ENCODE results near the gene NTN3.
"Not testable (repeated sequence)": the region's sequence is repeated elsewhere in the genome, so short reads cannot be mapped to it uniquely, and the experiment has no call there.

The NTN3 gene

DNA sequence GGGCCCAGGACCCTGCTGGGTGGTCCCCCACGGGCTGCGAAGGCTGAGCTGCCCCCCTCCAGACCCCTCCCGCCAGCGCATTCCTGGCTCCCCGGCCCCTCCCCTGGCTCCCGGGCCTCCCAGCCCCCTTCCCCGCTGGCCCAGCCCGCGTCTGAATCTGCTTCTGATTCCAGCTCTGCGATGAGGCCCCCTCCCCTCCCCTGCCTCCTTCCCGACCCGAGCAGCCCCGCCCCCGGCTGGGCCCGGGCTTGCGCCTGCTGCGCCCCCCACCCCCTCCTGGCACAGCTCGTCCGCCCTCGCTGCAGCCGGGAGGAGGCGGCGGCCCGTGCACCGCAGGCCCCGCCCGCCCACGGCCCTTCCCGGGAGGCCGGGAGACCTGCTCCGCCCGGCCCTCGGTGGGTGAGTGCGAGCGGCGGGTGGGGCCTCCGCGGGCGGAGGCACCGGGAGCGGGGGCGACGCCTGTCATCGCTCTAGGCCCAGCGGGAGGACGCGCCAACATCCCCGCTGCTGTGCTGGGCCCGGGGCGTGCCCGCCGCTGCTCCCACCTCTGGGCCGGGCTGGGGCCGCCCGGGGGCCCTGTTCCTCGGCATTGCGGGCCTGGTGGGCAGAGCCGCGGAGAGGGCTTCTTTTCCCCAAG, at the start of gene NTN3:
NTN3 (plus strand) TSS at position 282 of the 637 bp plus-strand sequence. CDS start 405 bp downstream, outside the sequence.
- DNase-seq = peak; percentile 61

DNA sequence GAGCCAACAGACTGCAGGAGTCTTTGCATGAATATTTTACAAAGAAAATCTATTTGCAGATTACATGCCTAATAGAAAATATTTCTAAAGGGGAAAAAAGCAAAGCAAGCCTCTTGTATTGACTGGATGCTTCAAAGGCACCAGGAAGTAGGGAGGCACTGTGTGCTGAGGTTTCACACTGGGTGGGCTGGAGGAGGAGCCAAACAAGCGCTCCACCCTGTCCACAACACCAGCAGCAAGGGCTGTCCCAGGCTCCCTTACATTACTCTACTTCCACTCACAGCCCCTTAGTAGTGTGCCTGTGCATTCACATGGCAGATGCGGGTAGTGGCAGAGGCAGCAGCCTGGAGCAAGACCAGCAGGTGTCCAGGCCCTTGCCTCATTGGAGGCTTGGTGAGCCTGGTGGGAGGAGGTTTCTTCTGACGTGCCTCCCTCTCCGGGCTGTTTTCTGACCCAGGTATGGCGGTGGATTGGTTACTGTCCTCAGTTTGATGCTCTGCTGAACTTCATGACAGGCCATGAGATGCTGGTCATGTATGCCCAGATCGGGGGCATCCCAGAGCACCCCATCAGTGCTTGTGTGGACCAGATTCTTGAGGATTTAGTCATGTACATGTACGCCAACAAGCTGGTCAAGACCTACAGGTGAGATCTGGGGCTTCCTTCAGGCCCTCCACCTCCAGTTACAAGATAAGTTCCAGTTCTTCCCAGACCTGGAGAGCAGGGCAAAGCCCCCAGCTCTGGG, 48.8 kb upstream of the NTN3 start:
- no peak for DNase-seq

DNA sequence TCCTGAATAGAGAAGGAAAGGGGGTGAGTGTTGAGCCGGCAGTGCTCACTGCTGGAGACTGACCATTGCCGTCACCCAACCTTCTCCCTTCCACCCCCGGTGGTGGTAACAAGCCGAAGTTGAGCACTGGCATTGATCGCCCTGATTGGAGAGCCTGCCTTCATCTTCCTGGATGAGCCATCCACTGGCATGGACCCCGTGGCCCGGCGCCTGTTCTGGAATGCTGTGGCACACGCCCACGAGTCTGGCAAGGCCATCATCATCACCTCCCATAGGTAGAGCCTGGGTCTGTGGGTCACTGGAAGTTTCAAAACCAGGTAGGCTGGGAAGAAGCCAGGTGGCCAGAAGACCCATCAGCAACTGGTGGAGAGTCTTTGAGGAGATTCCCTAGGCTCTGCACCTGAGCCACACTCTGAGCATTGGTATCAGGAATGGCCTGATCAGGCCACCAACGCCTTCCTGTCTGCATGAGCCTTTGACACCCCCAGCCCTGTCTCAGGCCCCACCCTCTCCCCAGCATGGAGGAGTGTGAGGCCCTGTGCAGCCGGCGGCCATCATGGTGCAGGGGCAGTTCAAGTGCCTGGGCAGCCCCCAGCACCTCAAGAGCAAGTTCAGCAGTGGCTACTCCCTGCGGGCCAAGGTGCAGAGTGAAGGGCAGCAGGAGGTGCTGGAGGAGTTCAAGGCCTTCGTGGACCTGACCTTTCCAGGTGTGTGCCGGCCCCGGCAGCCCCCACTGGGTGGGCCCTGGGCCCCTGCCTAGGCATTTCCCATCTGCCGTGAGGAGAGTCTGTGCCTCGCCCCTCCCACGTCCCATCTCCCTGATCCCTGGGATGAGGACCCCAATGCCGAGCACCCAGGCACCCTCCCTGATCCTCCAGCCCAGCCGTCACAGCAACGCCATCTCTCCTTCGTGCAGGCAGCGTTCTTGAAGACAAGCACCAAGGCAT, 46.8 kb upstream of the NTN3 start:
- no peak for DNase-seq

DNA sequence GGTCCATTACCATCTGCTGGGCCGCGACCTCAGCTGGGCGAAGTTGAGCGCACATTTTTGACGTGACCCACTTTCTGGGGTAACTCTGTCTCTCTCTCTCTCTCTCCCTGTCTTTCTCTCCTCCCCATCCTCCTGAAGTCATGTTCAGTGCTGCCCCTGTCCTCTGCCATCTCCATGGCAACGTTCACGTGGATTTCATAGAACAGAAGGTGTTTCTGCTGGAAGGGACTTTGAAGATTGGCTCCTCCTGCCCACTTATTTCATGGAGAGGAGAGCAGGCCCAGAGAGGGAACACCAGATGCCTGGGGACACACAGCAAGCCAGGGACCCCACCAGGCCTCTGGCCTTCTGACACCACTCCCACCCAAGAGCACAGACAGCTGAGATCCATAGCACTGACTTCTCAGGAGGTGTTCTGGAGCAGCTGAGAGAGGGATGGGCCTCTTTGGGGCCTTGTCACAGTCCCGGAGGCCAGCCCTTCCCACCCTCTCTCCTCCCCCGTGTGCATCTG, 46.0 kb upstream of the NTN3 start:
- no peak for DNase-seq

DNA sequence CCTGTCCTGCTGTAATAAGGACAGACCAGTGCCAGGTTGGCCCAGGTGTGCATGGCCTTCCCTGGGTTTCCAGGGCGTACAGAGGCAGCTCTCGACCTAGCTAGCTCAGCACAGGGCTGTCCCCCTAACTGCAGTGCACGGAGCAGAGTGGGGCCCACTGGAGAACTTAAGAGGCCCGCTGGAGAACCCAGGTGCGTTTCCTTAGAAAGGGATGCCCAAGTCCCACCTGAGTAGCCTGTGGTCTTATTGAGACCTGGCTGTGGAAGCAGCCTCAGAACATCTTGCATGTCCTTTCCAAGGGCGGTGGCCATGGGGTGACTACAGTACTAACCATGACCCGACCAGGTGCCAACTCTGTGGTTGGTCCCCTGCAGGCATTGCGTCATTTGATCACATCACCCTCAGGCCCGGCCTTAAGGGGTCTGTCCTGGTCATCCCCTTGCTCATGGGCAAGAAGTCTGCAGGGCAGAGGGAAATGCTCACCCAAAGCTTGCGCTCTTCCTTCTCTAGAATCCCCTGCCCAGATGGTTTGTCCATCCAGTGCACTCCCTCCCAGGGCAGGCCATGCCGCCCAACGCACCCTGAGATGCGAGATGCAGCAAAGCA, 45.2 kb upstream of the NTN3 start:
- DNase-seq = no peak

DNA sequence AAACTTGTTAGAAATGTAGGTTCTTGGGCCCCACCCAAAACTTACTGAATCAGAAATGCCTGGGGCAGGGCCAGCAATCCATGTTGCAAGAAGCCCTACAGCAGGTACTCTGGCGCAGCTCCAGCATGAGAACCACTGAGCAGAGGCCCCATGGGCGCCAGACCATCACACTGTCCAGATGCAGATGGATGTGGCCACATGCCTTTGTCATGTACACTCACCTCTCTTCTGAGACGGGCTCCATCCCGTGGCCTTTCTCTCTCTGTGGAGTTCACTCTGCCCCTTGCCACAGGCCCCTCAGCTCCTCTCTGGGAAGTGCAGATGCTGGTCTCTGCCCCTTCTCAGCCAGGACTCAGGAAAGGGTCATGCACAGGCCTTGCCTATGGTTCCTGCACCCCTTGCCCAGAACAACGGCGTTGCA, 44.1 kb upstream of the NTN3 start:
- DNase-seq = no peak

DNA sequence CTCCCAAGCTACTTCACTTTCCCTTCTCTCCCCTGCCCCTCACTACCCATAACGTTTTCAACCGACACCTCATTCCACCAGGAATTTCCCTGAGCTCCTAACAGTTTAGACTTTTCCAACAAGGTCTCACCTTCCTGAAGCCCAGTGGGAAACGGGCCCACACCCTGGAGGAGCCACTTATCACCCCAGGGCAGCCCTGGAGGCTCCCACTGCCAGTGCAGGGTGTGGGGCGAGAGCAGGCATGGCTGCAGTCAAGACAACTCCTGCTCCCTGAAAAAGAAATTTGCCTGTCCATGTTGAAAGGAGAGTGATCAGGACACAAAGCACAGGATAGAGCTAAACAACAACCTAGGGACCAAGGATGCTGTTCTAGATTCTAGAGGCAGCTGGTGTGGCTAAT, 43.6 kb upstream of the NTN3 start:
- no peak for DNase-seq

DNA sequence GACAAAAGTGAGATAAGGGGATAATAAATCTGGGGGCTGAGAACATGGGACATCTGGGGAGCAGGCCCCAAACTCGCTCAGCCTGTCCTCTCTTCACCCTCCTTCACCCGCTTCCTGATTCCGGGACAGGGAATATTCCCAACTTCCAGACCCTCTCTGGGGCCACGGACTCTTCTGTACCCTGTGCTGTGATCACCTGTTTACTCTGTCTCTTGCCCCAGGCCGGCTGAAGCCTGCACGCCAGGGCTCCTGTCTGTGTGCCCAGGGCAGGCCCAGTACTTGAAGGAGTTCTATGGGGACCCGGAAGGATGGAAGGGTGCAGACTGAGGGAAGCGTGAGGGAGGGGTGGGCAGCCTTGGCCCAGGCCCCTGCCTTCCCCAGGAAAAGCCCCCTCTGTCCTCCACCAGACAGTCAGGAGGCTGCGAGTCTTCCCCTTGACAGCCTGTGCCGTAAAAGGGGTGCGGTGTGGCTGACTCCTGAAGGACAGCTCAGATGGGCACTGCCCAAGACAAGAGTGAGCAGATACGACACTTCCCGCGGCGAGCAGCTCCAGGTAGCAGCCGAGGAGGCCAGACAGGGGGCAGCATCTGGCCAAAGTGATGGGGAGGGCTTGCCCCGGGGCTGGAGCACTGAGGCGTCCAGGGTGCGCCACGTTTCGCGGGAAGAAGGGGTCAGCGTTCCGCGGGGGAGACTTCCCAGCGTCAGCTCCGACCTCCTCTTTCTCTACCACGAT, 42.9 kb upstream of the NTN3 start:
- DNase-seq = peak; percentile 50

DNA sequence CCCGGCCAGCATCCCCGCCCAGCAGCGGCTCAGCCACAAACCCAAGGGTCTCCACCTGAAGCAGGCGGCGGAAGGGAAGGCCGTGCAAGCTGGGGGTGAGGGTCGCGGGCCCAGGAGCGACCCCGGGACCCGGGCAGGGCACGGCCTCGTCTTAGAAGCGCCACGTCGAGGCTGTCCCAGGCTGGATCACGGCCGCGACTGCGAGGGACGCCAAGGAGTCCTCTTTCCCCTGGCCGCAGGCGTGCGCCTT, 42.4 kb upstream of the NTN3 start:
- no peak for DNase-seq

DNA sequence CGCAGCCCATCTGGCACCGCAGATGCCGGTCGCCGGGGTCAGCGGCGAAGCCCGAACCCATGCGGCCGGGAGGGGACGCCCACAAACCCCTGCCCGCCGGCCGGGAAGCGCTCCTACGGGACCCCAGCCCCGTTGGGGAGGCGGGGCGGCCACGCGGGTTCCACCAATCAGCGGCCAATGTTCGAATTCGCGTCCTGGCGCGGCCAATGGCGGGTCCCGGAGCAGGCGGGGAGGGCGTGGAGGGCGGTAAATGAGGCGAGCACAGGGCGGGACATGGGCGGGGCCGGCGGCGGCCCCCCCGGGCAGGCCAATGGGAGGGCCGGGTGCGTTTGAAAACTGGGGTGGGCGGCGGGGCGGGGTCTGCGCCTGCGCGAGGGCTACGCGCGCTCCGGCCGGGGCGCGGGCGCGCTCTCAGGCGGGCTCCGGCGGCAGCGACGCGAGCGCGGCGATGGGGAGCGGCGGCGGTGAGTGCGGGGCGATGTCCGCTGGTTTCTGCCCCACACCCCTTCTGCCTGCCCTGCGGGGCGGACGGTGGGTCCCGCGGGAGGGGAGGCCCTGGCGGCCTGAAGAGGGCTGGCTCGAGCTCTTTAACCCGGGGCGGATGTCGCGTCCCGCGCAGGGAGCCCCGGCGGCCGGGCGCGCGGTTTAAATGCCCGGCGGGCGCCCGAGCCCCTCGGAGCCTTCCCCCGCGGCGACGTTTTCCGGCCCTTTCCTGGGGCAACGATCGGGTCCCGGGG, 41.9 kb upstream of the NTN3 start, which contains the start of gene CCNF:
CCNF (plus strand) TSS at position 414 of the 737 bp plus-strand sequence; CDS start at position 449, 35 bp downstream.
- peak; percentile 96 for DNase-seq

DNA sequence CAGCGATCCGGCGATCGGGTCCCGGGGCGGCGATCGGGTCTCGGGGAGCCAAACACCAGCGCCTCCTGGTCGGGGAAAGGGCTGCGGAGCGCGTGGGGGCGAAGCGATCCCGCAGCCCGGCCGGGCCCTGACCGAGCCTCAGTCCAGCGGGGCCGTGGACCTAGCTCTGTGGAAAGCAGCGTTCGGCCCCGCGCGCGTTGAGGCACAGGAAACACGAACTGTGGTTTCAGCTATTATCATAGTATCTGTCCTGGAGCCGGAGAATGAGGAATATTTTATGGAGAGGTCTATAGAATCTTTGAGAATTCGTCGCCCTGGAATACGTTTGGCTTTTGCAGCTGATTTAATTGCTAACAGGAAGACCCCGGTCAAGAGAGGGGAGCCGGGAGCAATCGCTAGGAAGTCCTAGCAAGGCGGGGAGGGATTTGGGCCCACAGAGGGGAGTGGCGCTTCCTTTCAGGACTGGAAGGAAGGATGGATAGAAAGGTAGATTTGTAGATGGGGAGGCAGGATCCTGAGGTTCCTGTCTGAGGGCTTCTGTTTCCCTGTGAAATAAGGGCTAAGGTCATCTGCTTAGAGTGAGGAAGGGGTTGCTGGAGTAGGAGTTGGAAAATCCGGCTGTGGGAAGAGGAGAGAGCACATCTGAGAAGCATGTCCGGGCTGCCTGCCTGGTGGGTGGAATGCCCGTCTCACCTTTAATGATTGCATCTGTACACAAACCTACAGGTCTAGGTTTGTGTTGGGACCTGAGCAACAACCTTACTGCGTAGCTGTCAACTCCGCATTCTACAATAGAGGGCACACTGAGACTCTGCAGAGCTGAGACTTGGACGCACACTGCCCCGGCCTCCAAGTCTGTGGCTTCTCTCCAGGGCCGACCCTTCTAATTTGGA, 41.1 kb upstream of the NTN3 start:
- peak; percentile 76 for DNase-seq

DNA sequence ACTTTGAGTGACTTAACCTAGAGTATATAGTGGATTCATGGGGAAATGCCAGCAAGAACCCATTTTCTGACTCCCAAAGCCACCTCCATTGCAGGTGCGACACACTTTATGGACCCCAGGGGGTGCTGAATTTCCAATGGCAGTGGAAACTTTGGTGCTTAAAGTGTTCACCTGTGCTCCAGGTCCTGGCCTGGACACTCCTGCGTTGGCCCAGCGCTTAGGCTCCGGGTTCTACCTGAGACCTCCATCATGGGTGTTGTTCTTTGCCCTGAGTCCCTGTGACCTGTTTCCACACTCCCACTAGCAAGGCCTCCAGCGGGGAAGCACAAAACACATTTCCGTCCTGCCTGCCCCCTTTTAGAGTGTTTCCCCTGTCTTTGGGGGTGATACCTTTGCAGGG, 38.8 kb upstream of the NTN3 start:
- no peak for DNase-seq

DNA sequence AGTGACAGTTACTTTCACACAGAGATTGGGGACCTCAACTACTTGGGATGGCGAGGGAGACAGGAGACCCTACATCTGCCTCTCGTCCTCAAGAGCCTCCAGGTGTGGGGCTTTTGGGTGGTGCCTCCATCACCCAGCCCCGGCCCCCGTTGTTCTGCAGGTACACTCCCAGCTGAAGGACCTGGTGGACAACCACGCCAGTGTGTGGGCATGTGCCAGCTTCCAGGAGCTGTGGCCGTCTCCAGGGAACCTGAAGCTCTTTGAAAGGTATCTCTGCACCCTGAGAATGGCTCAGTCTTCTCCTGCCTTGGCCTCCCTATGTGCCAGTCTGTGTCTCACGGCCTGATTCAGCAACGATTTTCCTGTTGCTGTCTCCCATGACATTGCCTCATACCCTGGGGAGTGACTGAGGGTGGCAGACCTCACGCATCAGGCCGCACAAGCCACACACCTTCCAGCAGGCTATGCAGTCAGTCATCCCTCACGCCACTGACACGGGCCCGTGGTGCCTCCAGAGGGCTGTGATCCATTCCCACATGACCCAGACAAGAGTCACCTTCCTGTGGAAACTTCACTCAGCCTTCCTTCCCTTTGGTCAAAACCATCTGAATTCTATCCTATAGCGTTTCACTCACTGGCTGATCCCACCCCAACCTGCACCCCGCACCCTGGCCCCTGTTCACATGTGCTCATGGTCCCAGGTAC, 38.1 kb upstream of the NTN3 start:
- no peak for DNase-seq

DNA sequence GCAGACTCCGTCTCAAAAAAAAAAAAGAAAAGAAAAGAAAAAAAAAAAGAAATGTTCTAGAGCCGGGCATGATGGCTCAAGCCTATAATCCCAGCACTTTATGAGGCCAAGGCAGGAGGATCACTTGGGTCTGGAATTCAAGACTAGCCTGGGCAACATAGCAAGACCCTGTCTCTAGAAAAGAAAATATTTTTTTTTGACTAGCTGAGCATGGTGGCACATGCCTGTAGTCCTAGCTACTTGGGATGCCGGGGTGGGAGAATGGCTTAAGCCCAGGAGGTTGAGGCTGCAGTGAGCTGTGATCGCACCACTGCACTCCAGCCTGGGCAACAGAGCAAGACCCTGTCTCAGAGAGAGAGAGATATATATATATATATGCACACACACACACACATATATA, 35.9 kb upstream of the NTN3 start:
- not testable (repeated sequence) for DNase-seq

DNA sequence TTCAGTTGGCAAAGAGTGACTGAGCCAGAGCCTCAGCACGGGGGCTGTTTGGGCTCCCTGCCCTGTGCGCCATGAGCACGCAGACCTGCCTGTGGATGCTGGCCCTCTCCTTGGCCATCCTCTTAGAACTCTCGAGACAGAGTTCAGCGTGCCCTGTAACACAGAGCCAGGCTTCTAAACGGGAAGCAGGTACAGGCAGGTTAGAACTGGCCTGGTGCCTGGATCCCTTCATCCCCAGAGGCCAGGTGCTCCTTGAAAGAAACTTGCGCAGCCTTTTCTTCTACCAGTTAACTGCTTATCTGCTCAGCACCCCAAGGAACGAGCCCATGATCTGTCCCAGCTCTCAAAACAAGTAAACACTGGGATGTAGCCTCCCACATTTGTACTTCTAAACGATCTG, 35.0 kb upstream of the NTN3 start:
- DNase-seq = no peak

DNA sequence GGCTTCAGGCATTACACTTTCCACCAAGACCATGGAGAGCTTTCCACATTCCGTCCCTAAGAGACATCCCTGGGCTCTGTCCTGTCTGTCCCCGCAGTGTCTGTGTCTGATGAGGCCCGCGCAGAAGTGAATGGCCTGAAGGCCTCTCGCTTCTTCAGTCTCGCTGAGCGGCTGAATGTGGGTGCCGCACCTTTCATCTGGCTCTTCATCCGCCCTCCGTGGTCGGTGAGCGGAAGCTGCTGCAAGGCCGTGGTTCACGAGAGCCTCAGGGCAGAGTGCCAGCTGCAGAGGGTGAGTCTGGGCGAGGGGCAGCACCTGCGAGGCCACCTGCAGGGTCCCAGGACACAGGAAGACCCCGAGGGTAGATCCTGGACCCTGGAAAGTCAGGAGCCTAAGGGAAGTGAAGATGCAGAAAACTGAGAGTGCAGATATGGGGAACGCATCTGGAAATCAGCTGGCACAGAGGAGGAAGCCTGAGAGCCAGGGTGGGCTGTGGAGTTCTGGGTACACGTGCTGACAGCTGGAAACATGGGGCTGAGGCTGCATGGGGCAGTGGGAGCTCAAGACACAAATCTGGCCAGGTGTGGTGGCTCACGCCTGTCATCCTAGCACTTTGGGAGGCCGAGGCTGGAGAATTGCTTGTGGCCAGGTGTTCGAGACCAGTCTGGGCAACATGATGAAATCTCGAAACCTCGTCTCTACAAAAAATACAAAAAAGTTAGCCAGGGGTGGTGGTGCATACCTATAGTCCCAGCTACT, 33.9 kb upstream of the NTN3 start:
- DNase-seq = no peak

DNA sequence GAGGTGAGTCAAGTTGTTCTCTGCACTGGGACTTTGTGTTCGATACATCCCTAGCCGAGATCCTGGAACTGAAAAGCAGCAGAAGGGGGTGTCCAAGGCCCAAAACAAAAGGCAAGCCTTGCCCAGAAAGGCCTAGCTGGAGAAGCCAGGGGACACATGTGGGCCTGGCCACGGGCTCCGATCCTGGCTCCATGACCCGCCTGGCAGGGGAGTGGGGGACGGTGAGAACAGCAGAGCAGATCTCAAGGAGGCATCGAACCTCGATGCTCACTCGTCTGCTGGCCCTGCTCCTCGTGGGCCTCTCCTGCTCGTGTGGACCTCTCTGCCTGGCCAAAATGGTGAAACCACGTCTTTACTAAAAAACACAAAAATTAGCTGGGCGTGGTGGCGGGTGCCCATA, 33.0 kb upstream of the NTN3 start:
- no peak for DNase-seq

DNA sequence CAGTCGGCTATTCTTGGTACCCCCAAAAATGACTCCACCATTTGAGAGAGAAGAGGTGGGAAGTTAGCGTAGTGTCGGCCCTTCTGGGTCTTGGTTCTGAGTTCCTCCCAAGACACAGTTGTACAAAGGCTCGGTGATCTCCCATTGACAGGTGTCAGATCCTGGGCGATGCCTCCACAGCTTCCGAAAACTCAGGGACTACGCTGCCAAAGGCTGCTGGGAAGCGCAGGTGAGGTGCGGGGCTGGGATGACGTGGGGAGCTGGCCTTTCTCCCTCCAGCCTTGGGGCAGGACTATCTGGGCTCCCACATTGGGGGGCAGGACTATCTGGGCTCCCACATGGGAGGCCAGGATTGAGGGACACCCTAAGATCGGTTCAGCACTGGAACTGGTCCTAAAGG, 31.5 kb upstream of the NTN3 start:
- DNase-seq = no peak
